ENCODE measurements around the gene DUSP12. TPM values are rescaled to one million over a fixed set of nuclear protein-coding genes. Genes with fewer than 3 reads are reported as not detected.

Gene DUSP12
- polyA plus RNA-seq, 1 of the 3 experiments (the other 2 are of a cell fraction) = 41.7 TPM

DNA sequence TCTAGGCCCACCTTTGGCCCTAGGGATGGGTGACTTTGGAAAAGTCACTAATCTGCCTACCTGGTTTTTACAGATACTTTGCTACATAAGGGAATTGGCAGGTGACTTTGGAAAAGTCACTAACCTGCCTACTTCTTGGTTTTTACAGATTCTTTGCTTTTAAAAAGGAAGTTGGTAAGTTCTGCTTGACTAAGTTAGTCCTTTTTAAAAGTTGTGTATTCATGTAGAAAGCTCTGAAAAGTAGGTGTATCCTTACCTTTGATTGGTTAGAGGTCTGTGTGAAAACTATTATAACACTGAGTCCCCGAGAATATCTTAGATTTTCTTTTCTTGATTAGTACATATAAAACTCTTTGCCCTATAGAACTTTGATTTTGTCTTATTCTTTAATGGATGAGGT lies 28.9 kb downstream of the DUSP12 start:
- Histone ChIP-seq H4K20me1 (ENCODE audit: insufficient read depth) (no peaks in the 10 kb centered on the region), H3K4me3 (ENCODE audit: low read depth in 2 of 2, low read length in 1 of 2) (no peak overlapping the region), H3K36me3 (replicated peaks in 1 of 2; ENCODE audit: control insufficient read depth in 1 of 2, insufficient read depth in 2 of 2, low read length in 1 of 2) (peaks cover 14 to 17% of the 10 kb centered on the region in 2 experiments), H2AFZ (ENCODE audit: low read depth) (no peak overlapping the region), H3K9ac (no peak overlapping the region), H3K27me3 (ENCODE audit: insufficient read depth) (no peaks in the 10 kb centered on the region), H3K79me2 (ENCODE audit: insufficient read depth) (peaks cover 35% of the 10 kb centered on the region; the same call in 1 of the 2 replicates), H3K9me3 (no peaks in the 10 kb centered on the region), H3K4me2 (no peak overlapping the region), H3F3A (replicated peaks; ENCODE audit: insufficient read depth) (peaks cover 17% of the 10 kb centered on the region), H3K27ac (ENCODE audit: low read depth in 2 of 2, low read length in 1 of 2) (no peak overlapping the region), H3K9me2 (no peaks in the 10 kb centered on the region), H3K4me1 (ENCODE audit: control insufficient read depth in 1 of 2, insufficient read depth in 2 of 2, low read depth in 1 of 2, low read length in 1 of 2) (peaks cover 0 to 11% of the 10 kb centered on the region in 2 experiments; a peak in 3 of 4 replicates)
- no peak for DNase-seq
- WGBS (ENCODE audit: low lambda C conversion rate) = 94% methylated on average over 1 of the region's 1 CpG
- TF ChIP-seq, protein P1, sequence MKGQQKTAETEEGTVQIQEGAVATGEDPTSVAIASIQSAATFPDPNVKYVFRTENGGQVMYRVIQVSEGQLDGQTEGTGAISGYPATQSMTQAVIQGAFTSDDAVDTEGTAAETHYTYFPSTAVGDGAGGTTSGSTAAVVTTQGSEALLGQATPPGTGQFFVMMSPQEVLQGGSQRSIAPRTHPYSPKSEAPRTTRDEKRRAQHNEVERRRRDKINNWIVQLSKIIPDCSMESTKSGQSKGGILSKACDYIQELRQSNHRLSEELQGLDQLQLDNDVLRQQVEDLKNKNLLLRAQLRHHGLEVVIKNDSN (IDR thresholded peaks at IDR 0.05; ENCODE audit: borderline replicate concordance, low read depth) = no peak
- TF ChIP-seq SIN3A (IDR thresholded peaks at IDR 0.05; ENCODE audit: borderline replicate concordance, low read depth, low read length) (no peak), RAD21 (IDR thresholded peaks at IDR 0.05; ENCODE audit: low read length) (no peak), EP300 (IDR thresholded peaks at IDR 0.05; ENCODE audit: borderline replicate concordance in 1 of 2, low read depth in 1 of 2, low read length in 1 of 2) (no peak), PBX3 (IDR thresholded peaks at IDR 0.05) (no peak), ZBTB33 (IDR thresholded peaks at IDR 0.05; ENCODE audit: borderline replicate concordance, low read depth) (no peak), POLR2AphosphoS5 (IDR thresholded peaks at IDR 0.05; ENCODE audit: low read depth, low read length) (no peak), RCOR1 (IDR thresholded peaks at IDR 0.05; ENCODE audit: low read length) (no peak), NFIC (IDR thresholded peaks at IDR 0.05; ENCODE audit: borderline replicate concordance) (no peak), CHD2 (IDR thresholded peaks at IDR 0.05; ENCODE audit: low read length, partially characterized antibody) (no peak), FOXM1 (IDR thresholded peaks at IDR 0.05; ENCODE audit: low read depth) (no peak), SMC3 (IDR thresholded peaks at IDR 0.05; ENCODE audit: low read depth, low read length) (no peak), ELF1 (IDR thresholded peaks at IDR 0.05) (no peak)
- TF ChIP-seq, protein P2, sequence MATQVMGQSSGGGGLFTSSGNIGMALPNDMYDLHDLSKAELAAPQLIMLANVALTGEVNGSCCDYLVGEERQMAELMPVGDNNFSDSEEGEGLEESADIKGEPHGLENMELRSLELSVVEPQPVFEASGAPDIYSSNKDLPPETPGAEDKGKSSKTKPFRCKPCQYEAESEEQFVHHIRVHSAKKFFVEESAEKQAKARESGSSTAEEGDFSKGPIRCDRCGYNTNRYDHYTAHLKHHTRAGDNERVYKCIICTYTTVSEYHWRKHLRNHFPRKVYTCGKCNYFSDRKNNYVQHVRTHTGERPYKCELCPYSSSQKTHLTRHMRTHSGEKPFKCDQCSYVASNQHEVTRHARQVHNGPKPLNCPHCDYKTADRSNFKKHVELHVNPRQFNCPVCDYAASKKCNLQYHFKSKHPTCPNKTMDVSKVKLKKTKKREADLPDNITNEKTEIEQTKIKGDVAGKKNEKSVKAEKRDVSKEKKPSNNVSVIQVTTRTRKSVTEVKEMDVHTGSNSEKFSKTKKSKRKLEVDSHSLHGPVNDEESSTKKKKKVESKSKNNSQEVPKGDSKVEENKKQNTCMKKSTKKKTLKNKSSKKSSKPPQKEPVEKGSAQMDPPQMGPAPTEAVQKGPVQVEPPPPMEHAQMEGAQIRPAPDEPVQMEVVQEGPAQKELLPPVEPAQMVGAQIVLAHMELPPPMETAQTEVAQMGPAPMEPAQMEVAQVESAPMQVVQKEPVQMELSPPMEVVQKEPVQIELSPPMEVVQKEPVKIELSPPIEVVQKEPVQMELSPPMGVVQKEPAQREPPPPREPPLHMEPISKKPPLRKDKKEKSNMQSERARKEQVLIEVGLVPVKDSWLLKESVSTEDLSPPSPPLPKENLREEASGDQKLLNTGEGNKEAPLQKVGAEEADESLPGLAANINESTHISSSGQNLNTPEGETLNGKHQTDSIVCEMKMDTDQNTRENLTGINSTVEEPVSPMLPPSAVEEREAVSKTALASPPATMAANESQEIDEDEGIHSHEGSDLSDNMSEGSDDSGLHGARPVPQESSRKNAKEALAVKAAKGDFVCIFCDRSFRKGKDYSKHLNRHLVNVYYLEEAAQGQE (IDR thresholded peaks at IDR 0.05; ENCODE audit: low read depth, low read length) = no peak
- TF ChIP-seq, protein P3, sequence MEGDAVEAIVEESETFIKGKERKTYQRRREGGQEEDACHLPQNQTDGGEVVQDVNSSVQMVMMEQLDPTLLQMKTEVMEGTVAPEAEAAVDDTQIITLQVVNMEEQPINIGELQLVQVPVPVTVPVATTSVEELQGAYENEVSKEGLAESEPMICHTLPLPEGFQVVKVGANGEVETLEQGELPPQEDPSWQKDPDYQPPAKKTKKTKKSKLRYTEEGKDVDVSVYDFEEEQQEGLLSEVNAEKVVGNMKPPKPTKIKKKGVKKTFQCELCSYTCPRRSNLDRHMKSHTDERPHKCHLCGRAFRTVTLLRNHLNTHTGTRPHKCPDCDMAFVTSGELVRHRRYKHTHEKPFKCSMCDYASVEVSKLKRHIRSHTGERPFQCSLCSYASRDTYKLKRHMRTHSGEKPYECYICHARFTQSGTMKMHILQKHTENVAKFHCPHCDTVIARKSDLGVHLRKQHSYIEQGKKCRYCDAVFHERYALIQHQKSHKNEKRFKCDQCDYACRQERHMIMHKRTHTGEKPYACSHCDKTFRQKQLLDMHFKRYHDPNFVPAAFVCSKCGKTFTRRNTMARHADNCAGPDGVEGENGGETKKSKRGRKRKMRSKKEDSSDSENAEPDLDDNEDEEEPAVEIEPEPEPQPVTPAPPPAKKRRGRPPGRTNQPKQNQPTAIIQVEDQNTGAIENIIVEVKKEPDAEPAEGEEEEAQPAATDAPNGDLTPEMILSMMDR (IDR thresholded peaks at IDR 0.05) = no peak
- POLR2A ChIA-PET = no interaction called here
- CTCF ChIA-PET = interaction anchor here (0.9 kb wide), 1 partner anchor 259 kb away, joined by 3 read pairs; no protein-coding TSS in a partner anchor

Data from SK-N-SH (cell line).